ENCODE results near the gene PDE1A.

GRCh38 chr2:182103526-182103925, 323.3 kb downstream of the PDE1A start:
- TF ChIP-seq CTCF (IDR thresholded peaks at IDR 0.05 in 2 of 3, conservative IDR thresholded peaks at IDR 0.05 in 1 of 3; ENCODE audit: control insufficient read depth in 2 of 3, extremely low read depth in 1 of 3, insufficient read depth in 1 of 3, low read depth in 3 of 3, low read length in 3 of 3) (no peak), ZNF274 (IDR thresholded peaks at IDR 0.05; ENCODE audit: insufficient read depth, insufficient read length) (no peak), NR2C2 (IDR thresholded peaks at IDR 0.05; ENCODE audit: borderline replicate concordance, control insufficient read depth, insufficient read length, low read depth) (no peak), FOXM1 (IDR thresholded peaks at IDR 0.05; ENCODE audit: low read depth, low read length) (no peak)

Data from GM12878 (cell line).